WI38 (cell line): Measurements from ENCODE around the gene ARL8B.
"Not testable (repeated sequence)": the region's sequence is repeated elsewhere in the genome, so short reads cannot be mapped to it uniquely, and the experiment has no call there.

Experiments used
- H3K4me3 ChIP-seq: 2 replicates; pipeline ENCODE4 v1.5.1; 2011; ENCODE audit warnings: low read depth, mild to moderate bottlenecking, control low read depth, low read length
- TF ChIP-seq, protein P1 (sequence below): IDR thresholded peaks from 2 replicates; pipeline ENCODE4 v1.5.1; 2012; ENCODE audit warnings: low read depth, mild to moderate bottlenecking, control low read depth, low read length

ARL8B gene

DNA sequence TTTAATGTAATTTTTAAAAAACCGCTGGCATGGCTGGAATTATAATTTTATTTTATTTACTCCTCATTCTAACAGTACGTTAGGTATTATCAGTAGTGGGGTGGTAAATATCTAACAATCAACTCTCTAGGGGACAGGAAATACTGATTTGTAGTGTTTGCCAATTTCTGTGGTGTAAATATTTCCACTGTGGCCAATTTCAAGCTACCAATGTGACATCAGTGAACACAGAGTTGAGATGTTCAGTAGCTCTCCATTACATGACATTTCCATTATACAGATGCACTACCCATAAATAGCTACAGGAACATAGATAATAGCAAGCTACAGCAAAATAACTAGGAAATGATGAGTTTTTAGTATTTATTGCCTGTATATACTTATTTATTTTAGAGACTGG, 10.0 kb upstream of the ARL8B start:
- TF ChIP-seq, protein P1, sequence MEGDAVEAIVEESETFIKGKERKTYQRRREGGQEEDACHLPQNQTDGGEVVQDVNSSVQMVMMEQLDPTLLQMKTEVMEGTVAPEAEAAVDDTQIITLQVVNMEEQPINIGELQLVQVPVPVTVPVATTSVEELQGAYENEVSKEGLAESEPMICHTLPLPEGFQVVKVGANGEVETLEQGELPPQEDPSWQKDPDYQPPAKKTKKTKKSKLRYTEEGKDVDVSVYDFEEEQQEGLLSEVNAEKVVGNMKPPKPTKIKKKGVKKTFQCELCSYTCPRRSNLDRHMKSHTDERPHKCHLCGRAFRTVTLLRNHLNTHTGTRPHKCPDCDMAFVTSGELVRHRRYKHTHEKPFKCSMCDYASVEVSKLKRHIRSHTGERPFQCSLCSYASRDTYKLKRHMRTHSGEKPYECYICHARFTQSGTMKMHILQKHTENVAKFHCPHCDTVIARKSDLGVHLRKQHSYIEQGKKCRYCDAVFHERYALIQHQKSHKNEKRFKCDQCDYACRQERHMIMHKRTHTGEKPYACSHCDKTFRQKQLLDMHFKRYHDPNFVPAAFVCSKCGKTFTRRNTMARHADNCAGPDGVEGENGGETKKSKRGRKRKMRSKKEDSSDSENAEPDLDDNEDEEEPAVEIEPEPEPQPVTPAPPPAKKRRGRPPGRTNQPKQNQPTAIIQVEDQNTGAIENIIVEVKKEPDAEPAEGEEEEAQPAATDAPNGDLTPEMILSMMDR: no peak

DNA sequence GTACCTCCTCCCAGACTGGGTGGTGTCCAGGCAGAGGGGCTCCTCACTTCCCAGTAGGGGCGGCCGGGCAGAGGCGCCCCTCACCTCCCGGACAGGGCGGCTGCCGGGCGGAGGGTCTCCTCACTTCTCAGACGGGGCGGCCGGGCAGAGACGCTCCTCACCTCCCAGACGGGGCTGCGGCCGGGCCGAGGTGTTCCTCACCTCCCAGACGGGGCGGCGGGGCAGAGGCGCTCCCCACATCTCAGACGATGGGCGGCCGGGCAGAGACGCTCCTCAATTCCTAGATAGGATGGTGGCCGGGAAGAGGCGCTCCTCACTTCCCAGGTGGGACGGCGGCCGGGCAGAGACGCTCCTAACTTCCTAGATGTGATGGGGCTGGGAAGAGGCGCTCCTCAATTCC, 8.4 kb upstream of the ARL8B start:
- H3K4me3 ChIP-seq: not testable (repeated sequence)

More for the DNA sequence above, 10.0 kb upstream of the ARL8B start:
- H3K4me3 ChIP-seq: no peak overlapping the region

DNA sequence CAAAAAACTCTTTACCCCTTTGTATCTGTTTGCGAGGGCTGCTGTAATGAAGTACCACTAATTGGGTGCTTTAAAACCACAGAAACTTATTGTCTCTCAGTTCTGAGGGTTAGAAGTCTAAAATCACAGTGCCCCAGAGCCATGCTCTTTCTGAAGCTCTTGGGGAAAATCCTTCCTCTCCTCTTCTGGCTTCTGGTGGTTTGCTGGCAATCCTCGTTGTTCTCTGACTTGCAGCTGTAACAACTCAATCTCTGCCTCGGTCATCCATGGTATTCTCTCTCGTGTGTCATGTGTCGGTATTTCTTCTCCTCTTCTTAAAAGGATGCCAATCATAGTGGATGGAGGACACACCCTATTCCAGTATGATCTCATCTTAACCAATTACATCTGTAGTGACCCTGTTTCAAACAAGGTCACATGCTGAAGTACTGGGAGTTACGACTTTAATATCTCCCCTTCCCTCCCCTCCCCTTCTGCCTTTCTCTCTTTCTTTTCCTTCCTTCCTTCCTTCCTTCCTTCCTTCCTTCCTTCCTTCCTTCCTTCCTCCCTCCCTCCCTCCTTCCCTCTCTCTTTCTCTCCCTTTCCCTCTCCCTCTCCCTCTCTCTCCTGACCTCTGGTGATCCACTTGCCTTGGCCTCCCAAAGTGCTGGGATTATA, 6.5 kb upstream of the ARL8B start:
- no peak overlapping the region for H3K4me3 ChIP-seq
- TF ChIP-seq, protein P1: no peak

DNA sequence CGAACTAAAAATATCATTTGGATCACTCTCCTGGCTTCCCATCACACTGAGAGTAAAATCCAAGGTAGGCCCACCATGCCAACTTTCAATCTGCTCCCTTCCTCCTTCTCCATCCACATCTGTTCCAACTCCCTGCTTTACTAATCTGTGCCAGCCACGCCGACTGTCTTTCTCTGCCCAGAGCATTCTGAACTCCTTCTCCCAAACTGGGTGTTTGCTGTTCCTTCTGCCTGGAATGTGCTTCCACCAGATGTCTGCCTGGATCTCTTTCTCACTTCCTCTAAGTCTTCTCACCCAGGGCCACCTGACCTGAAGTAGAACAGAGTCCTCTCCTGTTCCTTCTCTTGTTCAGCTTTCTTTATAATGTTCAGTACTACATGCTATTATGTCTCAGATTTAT, 5.6 kb upstream of the ARL8B start:
- H3K4me3 ChIP-seq: no peak overlapping the region
- TF ChIP-seq, protein P1: no peak

DNA sequence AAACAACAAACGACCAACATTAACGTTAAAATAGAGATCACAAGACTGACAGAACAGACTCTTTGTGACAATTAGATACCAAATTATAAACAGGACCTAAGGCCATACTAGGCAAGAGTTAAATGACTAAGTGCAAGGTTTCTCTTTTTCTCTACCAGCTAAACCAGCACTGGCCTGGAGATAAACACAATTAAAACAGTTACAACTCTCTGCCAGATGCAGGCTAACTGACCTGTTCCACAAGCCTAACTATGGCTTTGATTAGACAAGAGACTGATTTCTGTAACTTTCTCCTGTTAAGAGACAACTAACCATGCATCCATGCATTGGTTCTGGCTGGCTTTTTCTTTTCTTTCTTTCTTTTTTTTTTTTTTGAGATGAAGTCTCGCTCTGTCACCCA, 1.6 kb upstream of the ARL8B start:
- no peak overlapping the region for H3K4me3 ChIP-seq
- TF ChIP-seq, protein P1: no peak

DNA sequence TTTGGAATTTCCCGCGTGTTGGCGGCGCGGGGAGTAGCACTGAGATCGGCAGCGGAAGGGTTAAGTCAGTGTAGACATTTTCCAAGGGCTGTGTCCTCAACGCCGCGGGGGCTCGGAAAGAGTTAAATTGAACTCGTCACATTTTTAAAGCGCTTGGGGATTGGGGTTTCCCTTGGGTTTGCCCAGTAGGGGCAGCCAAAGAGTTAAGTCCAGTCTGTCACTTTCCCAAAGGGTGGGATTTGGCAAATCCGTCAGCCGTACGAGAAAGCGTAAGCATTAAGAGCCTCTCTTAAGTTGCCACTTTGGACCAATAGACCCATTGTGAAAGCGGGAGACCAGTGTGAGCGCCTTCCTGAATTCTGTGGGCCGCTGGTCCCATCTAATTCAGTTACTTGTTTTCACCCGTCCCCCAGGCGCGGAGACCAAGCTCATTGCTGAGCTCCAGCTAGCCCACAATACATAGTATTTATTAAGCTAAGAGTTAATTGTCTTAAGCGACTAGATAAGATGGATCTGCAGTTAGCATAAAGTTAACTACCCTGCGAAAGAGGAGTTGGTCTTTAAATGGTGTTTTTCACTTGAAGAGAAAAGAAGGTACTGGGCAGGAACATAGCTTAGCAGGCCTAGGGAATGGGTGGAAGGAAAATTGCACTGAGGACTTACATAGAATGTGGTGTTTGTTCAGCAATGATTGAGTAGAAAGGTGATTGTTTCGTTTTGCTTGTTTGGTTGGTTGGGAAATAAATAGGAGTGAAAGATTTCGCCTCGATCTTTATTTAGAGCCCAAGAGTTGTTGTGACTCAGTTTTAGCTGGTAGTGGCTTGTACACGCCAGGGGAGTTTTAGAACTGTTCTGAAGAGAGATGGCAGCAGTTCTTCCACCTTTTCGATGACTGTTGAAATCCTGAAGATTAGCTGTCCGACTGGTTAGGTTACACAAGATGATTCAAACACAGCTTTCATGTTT, 932 bp downstream of the ARL8B start:
- TF ChIP-seq, protein P1: no peak
- peak overlapping the region; percentile 97 for H3K4me3 ChIP-seq

DNA sequence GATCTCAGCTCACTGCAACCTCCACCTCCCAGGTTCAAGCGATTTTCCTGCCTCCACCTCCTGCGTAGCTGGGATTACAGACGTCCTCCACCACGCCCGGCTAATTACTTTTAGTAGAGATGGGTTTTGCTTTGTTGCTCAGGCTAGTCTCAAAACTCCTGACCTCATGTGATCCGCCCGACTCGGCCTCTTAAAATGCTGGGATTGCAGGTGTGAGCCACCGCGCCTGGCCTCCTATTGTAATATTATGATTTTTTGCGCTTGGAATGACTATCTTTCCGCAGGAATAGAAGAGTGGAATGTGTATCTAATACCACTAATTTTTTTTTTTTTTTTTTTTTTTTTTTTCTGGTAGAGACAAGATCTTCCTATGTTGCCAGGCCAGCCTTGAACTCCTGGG, 1.8 kb downstream of the ARL8B start:
- H3K4me3 ChIP-seq: peak overlapping the region; percentile 97

More for the DNA sequence above, 1.8 kb downstream of the ARL8B start:
- TF ChIP-seq, protein P1: no peak
